ENCODE data around the gene RWDD4. TPM values are rescaled to one million over a fixed set of nuclear protein-coding genes. Genes with fewer than 3 reads are reported as not detected.
A peak's percentile ranks its signal among the peaks of the same experiment; 100 is the strongest.

The RWDD4 gene
- total and polyA plus RNA-seq, 4 donors, result 10.9 to 19.9 (median 16.0) TPM

DNA sequence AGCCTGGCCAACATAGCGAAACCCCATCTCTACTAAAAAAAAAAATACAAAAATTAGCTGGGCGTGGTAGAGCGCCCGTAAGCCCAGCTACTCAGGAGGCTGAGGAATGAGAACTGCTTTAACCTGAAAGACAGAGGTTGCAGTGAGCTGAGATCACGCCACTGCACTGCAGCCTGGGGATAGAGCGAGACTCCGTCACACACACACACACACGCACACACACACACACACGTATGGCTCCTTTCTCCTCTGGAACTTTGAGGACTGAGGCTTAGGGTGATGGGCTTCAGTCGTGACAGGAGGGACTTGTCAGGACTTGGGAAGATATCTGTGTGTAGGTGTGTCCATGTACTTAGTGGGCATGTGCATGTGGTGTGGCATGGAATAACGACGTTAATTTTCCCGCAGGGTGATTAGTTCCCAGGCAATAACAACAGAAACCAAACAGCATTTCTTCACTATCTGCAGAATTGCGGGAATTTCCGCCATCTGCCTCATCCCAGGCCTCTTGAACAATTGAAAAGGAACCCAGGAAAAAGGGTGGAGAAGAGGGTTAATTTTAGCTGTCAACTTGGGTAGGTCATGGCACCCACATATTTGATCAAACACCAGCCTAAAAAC, 47.7 kb downstream of the RWDD4 start:
- Histone ChIP-seq H3K4me3 (no peak overlapping the region), H3K27ac (ENCODE audit: low read depth in 1 of 2, low read length in 1 of 2) (no peak overlapping the region), H3K9me3 (ENCODE audit: control insufficient read depth in 4 of 4, insufficient read depth in 3 of 4, low read length in 3 of 4) (no peaks in the 10 kb centered on the region), H3K27me3 (ENCODE audit: control insufficient read depth in 3 of 3, insufficient read depth in 3 of 3, low read length in 2 of 3) (no peaks in the 10 kb centered on the region), H3K4me1 (ENCODE audit: control insufficient read depth in 5 of 5, insufficient read depth in 5 of 5, low read length in 5 of 5) (peaks cover 0 to 5% (median 0%) of the 10 kb centered on the region in 5 donors), H3K36me3 (ENCODE audit: control insufficient read depth in 4 of 4, insufficient read depth in 4 of 4, low read length in 4 of 4) (no peaks in the 10 kb centered on the region), H3K9ac (ENCODE audit: insufficient read depth in 1 of 2, low read length in 2 of 2) (no peak overlapping the region)
- WGBS, 2 donors, result 71 to 90% methylated on average over 15 of the region's 15 CpGs
- DNase-seq (peak in 1 of 3 donors; percentile 31), ATAC-seq (ENCODE audit: insufficient read depth, low FRiP score) (no peak)
- TF ChIP-seq, protein P1, sequence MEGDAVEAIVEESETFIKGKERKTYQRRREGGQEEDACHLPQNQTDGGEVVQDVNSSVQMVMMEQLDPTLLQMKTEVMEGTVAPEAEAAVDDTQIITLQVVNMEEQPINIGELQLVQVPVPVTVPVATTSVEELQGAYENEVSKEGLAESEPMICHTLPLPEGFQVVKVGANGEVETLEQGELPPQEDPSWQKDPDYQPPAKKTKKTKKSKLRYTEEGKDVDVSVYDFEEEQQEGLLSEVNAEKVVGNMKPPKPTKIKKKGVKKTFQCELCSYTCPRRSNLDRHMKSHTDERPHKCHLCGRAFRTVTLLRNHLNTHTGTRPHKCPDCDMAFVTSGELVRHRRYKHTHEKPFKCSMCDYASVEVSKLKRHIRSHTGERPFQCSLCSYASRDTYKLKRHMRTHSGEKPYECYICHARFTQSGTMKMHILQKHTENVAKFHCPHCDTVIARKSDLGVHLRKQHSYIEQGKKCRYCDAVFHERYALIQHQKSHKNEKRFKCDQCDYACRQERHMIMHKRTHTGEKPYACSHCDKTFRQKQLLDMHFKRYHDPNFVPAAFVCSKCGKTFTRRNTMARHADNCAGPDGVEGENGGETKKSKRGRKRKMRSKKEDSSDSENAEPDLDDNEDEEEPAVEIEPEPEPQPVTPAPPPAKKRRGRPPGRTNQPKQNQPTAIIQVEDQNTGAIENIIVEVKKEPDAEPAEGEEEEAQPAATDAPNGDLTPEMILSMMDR (IDR thresholded peaks at IDR 0.05; ENCODE audit: control extremely low read depth, extremely low read depth), result no peak

DNA sequence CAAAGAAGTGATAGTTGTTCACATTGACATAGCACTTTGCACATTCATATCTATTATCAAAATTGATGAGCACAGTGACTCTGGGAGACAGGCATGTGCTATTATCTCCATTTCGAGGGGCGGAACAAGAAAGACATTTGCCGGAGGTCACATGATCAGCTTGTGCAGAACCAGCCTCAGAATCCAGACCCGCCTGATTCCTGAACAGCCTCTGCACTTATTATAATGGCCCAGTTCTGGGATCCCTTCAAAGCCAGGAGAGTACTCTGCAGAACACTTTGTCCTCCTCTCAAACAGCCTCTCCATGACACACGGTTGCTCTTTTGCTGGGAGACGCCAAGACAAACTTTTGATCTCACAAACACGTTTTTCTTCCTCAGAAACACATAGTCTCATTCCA, 48.4 kb downstream of the RWDD4 start:
- Histone ChIP-seq H3K9ac (ENCODE audit: insufficient read depth in 1 of 2, low read length in 2 of 2) (no peak overlapping the region), H3K27ac (ENCODE audit: low read depth in 1 of 2, low read length in 1 of 2) (no peak overlapping the region), H3K4me3 (no peak overlapping the region), H3K4me1 (ENCODE audit: control insufficient read depth in 5 of 5, insufficient read depth in 5 of 5, low read length in 5 of 5) (peaks cover 0 to 5% (median 0%) of the 10 kb centered on the region in 5 donors), H3K36me3 (ENCODE audit: control insufficient read depth in 4 of 4, insufficient read depth in 4 of 4, low read length in 4 of 4) (no peaks in the 10 kb centered on the region), H3K9me3 (ENCODE audit: control insufficient read depth in 4 of 4, insufficient read depth in 3 of 4, low read length in 3 of 4) (no peaks in the 10 kb centered on the region), H3K27me3 (ENCODE audit: control insufficient read depth in 3 of 3, insufficient read depth in 3 of 3, low read length in 2 of 3) (no peaks in the 10 kb centered on the region)
- ATAC-seq (ENCODE audit: insufficient read depth, low FRiP score) (peak; percentile 59), DNase-seq (peak in 2 of 3 donors; percentile 13 to 35)
- TF ChIP-seq, protein P1 (IDR thresholded peaks at IDR 0.05; ENCODE audit: control extremely low read depth, extremely low read depth), result no peak
- 51 to 71% methylated on average over 7 of the region's 7 CpGs for WGBS, 2 donors

DNA sequence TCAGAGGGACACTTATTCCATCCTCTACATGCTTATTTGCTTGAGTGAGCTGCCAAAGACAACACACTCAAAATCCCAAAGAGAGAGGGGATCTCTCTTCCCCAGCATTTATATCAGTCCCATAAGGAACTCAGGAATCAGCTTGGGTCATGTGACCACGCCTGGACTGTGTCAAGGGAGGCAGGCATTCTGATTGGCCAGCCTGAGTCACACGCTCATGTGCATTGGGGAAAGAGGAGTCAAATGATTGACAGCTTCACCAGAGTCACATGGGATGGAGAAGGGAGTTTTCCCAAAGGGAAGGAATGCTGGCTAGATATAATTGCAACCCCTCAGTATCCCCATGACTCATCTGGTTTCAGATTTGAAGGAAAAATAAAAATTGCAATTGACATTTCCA, 49.0 kb downstream of the RWDD4 start:
- no peaks in the 10 kb centered on the region for H3K27me3 ChIP-seq (ENCODE audit: control insufficient read depth in 3 of 3, insufficient read depth in 3 of 3, low read length in 2 of 3)
- no peaks in the 10 kb centered on the region for H3K9me3 ChIP-seq (ENCODE audit: control insufficient read depth in 4 of 4, insufficient read depth in 3 of 4, low read length in 3 of 4)
- 92 to 95% methylated on average over 2 of the region's 2 CpGs for WGBS, 2 donors
- TF ChIP-seq, protein P1 (IDR thresholded peaks at IDR 0.05; ENCODE audit: control extremely low read depth, extremely low read depth), result no peak
- H3K36me3 ChIP-seq (ENCODE audit: control insufficient read depth in 4 of 4, insufficient read depth in 4 of 4, low read length in 4 of 4), result no peaks in the 10 kb centered on the region
- no peak for ATAC-seq (ENCODE audit: insufficient read depth, low FRiP score)
- no peak for DNase-seq
- peaks cover 0 to 5% (median 0%) of the 10 kb centered on the region in 5 donors for H3K4me1 ChIP-seq (ENCODE audit: control insufficient read depth in 5 of 5, insufficient read depth in 5 of 5, low read length in 5 of 5)
- no peak overlapping the region for H3K4me3 ChIP-seq
- no peak overlapping the region for H3K27ac ChIP-seq (ENCODE audit: low read depth in 1 of 2, low read length in 1 of 2)
- no peak overlapping the region for H3K9ac ChIP-seq (ENCODE audit: insufficient read depth in 1 of 2, low read length in 2 of 2)

DNA sequence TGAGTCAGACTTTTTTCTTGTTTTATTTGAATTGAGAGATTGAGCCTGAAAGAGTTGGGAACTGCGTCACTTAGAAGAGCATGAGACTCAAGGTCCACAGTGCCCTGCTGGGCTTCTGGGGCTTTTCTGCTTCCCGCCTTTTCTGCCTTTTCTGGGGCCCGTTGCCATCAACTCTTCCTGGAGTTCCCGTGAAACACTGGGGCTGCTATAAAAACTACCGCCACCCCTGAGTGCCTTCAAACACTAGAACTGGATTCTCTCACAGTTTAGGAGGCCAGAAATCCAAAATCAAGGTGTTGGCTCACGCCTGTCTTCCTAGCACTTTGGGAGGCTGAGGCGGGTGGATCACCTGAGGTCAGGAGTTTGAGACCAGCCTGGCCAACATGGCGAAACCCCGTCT, 49.8 kb downstream of the RWDD4 start:
- 89 to 94% methylated on average over 7 to 9 of the region's 9 CpGs for WGBS, 2 donors
- H3K9me3 ChIP-seq (ENCODE audit: control insufficient read depth in 4 of 4, insufficient read depth in 3 of 4, low read length in 3 of 4), result no peaks in the 10 kb centered on the region
- H3K4me1 ChIP-seq (ENCODE audit: control insufficient read depth in 5 of 5, insufficient read depth in 5 of 5, low read length in 5 of 5), result peaks cover 0 to 5% (median 0%) of the 10 kb centered on the region in 5 donors
- DNase-seq (no peak), ATAC-seq (ENCODE audit: insufficient read depth, low FRiP score) (no peak)
- no peaks in the 10 kb centered on the region for H3K27me3 ChIP-seq (ENCODE audit: control insufficient read depth in 3 of 3, insufficient read depth in 3 of 3, low read length in 2 of 3)
- H3K4me3 ChIP-seq, result no peak overlapping the region
- H3K27ac ChIP-seq (ENCODE audit: low read depth in 1 of 2, low read length in 1 of 2), result no peak overlapping the region
- no peak overlapping the region for H3K9ac ChIP-seq (ENCODE audit: insufficient read depth in 1 of 2, low read length in 2 of 2)
- TF ChIP-seq, protein P1 (IDR thresholded peaks at IDR 0.05; ENCODE audit: control extremely low read depth, extremely low read depth), result no peak
- H3K36me3 ChIP-seq (ENCODE audit: control insufficient read depth in 4 of 4, insufficient read depth in 4 of 4, low read length in 4 of 4), result no peaks in the 10 kb centered on the region

All from lung (tissue), 12 donors.